Keratinocyte (primary cell): Measurements from ENCODE around the gene PTGR3.

Experiments used
- CTCF ChIP-seq, 3 experiments: IDR thresholded peaks in 1 of 3; conservative IDR thresholded peaks in 1 of 3; optimal IDR thresholded peaks in 1 of 3; 2 replicates in 2 of 3; 3 replicates in 1 of 3; pipeline versions ENCODE3 to v1.5.1; 2011; ENCODE audit warnings: low read length in 3 of 3, mild to moderate bottlenecking in 3 of 3, moderate library complexity in 2 of 3, control low read depth in 1 of 3, inconsistent platforms in 1 of 3; ENCODE audit not compliant: insufficient read depth in 2 of 3; ENCODE audit errors: extremely low read depth in 1 of 3
- EZH2 ChIP-seq: IDR thresholded peaks from one replicate; pipeline ENCODE4 v1.6.1; 2012; ENCODE audit warnings: inconsistent platforms, mild to moderate bottlenecking, low read length, moderate library complexity

- no peak for TF ChIP-seq EZH2
- no peak for TF ChIP-seq CTCF (optimal IDR thresholded peaks at IDR 0.05 in 1 of 3, IDR thresholded peaks at IDR 0.05 in 1 of 3, conservative IDR thresholded peaks at IDR 0.05 in 1 of 3; ENCODE audit: extremely low read depth in 1 of 3, insufficient read depth in 2 of 3, low read length in 3 of 3)
Observed at GRCh38 chr18:75169411-75169810, 39.5 kb downstream of the PTGR3 start.
